Measurements from ENCODE around the gene CYSLTR1. TPM values are rescaled to one million over a fixed set of nuclear protein-coding genes. Genes with fewer than 3 reads are reported as not detected.
"Not testable (repeated sequence)": the region's sequence is repeated elsewhere in the genome, so short reads cannot be mapped to it uniquely, and the experiment has no call there.

The CYSLTR1 gene
- total RNA-seq, 1 donor from 2014 or later = not detected

DNA sequence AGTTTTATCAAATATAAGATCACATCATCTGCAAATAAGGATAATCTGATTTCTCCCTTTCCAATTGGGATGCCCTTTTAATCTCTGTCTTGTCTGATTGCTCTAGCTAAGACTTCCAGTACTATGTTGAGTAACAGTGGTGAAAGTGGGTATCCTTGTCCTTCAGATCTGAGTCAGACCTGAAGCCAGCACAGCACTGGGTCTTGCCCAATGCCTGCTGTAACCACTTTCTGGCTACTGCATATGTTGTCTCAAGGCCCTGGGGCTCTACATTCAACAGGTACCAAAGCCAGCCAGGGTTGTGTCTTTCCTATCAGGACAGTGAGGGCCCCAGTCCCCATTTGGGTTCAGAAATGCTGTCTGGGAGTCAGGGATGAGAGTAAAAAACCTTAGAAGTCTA, 90.3 kb downstream of the CYSLTR1 start:
- no peak for DNase-seq (ENCODE audit: low read depth)
- TF ChIP-seq, protein P1, sequence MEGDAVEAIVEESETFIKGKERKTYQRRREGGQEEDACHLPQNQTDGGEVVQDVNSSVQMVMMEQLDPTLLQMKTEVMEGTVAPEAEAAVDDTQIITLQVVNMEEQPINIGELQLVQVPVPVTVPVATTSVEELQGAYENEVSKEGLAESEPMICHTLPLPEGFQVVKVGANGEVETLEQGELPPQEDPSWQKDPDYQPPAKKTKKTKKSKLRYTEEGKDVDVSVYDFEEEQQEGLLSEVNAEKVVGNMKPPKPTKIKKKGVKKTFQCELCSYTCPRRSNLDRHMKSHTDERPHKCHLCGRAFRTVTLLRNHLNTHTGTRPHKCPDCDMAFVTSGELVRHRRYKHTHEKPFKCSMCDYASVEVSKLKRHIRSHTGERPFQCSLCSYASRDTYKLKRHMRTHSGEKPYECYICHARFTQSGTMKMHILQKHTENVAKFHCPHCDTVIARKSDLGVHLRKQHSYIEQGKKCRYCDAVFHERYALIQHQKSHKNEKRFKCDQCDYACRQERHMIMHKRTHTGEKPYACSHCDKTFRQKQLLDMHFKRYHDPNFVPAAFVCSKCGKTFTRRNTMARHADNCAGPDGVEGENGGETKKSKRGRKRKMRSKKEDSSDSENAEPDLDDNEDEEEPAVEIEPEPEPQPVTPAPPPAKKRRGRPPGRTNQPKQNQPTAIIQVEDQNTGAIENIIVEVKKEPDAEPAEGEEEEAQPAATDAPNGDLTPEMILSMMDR (conservative IDR thresholded peaks at IDR 0.05; ENCODE audit: low read depth, low read length) = no peak
- H3K4me3 ChIP-seq (ENCODE audit: low read depth, low read length) = no peak overlapping the region

DNA sequence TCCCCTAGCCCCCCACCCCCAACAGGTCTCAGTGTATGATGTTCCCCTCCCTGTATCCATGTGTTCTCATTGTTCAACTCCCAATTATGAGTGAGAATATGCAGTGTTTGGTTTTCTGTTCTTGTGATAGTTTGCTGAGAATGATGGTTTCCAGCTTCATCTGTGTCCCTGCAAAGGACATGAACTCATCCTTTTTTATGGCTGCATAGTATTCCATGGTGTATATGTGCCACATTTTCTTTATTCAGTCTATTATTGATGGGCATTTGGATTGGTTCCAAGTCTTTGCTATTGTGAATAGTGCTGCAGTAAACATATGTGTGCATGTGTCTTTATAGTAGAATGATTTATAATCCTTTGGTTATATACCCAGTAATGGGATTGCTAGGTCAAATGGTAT, 101.4 kb downstream of the CYSLTR1 start:
- H3K4me3 ChIP-seq (ENCODE audit: low read depth, low read length); DNase-seq (ENCODE audit: low read depth): not testable (repeated sequence)

Other genes starting within 250 kb of the CYSLTR1 start
- gene PGK1, start 223.4 kb downstream of the CYSLTR1 start, total RNA-seq = 323 and 729 TPM in 2 replicates
- 18.6 and 65.7 TPM in 2 replicates for gene TAF9B, start 188.0 kb downstream of the CYSLTR1 start, total RNA-seq

All from epithelial cell of proximal tubule (primary cell).